GM12875 (cell line): ENCODE data around the gene IFITM5.
A peak's percentile ranks its signal among the peaks of the same experiment; 100 is the strongest.

Experiments used
- H3K4me3 ChIP-seq: one replicate; pipeline ENCODE4 v1.5.1; 2011; ENCODE audit warnings: low read depth, low read length, control low read depth
- TF ChIP-seq, protein P1 (sequence below): IDR thresholded peaks from 2 replicates; pipeline ENCODE4 v1.5.1; 2011; ENCODE audit warnings: low read depth, mild to moderate bottlenecking, control low read depth, inconsistent platforms, low read length, moderate library complexity, borderline replicate concordance; ENCODE audit not compliant: insufficient read depth

Gene IFITM5

GRCh38 chr11:259413-259812, 39.9 kb downstream of the IFITM5 start:
- TF ChIP-seq, protein P1, sequence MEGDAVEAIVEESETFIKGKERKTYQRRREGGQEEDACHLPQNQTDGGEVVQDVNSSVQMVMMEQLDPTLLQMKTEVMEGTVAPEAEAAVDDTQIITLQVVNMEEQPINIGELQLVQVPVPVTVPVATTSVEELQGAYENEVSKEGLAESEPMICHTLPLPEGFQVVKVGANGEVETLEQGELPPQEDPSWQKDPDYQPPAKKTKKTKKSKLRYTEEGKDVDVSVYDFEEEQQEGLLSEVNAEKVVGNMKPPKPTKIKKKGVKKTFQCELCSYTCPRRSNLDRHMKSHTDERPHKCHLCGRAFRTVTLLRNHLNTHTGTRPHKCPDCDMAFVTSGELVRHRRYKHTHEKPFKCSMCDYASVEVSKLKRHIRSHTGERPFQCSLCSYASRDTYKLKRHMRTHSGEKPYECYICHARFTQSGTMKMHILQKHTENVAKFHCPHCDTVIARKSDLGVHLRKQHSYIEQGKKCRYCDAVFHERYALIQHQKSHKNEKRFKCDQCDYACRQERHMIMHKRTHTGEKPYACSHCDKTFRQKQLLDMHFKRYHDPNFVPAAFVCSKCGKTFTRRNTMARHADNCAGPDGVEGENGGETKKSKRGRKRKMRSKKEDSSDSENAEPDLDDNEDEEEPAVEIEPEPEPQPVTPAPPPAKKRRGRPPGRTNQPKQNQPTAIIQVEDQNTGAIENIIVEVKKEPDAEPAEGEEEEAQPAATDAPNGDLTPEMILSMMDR = no peak
- no peak overlapping the region for H3K4me3 ChIP-seq

GRCh38 chr11:257766-258493, 41.4 kb downstream of the IFITM5 start:
- H3K4me3 ChIP-seq = no peak overlapping the region

GRCh38 chr11:256952-257737, 42.2 kb downstream of the IFITM5 start:
- TF ChIP-seq, protein P1 = no peak
- no peak overlapping the region for H3K4me3 ChIP-seq

More at GRCh38 chr11:257766-258493, 41.4 kb downstream of the IFITM5 start:
- TF ChIP-seq, protein P1 = 0 out of 2 replicates have a peak, but pooled peaks have one; percentile 19

DNA sequence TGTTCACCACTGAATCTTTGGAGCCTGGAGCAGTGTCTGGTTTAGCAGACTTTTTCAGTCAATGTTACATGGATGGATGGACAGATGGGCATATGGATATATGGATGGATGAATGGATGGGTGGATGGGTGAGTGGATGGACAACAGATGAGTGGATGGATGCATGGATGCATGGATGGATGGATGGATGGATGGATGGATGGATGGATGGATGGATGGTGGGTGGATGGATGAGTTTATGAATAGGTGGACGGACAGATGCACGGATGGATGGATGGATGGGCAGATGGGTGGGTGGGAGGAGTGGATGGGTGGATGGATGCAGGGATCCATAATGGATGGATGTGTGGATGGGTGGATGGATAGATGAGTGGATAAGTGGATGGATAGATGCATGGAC, 43.5 kb downstream of the IFITM5 start:
- TF ChIP-seq, protein P1 = no peak
- no peak overlapping the region for H3K4me3 ChIP-seq

DNA sequence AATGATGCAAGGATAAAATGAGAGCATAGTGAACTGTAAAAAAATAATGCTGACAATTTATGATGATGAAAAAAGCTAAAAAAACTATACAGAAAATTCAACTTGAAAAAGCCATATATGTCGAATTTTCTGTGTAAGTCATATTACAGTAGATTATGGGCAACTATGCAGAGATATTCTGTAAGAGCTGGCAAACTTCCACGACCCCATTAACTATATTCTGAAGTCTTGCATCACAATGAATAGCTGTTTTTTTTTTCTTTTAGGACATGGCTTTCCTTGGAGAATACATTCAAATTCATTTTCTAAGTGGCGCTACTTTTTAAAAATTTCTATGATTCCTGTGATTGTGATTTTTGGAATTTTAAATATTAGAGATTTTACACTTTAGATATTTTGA, 44.1 kb downstream of the IFITM5 start:
- TF ChIP-seq, protein P1 = no peak
- H3K4me3 ChIP-seq = no peak overlapping the region

DNA sequence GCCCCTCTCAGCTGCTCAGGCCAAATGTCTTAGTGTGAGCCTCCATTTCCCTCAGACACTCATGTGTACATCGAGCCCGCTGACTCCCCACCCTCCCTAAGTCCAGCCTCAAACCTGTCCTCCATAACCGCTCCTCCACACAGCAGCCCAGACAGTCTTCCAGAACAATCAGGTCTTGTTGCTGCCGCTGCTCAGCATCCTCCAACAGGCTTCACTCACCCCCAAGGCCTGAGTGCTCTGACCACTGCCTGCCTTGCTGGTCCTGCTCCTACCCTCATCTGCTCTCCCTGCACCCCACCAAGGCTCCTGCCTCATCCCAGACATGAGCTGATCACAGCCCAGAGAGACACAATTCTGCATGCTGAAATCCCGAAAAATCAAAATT, 45.4 kb downstream of the IFITM5 start:
- TF ChIP-seq, protein P1 = no peak
- no peak overlapping the region for H3K4me3 ChIP-seq

DNA sequence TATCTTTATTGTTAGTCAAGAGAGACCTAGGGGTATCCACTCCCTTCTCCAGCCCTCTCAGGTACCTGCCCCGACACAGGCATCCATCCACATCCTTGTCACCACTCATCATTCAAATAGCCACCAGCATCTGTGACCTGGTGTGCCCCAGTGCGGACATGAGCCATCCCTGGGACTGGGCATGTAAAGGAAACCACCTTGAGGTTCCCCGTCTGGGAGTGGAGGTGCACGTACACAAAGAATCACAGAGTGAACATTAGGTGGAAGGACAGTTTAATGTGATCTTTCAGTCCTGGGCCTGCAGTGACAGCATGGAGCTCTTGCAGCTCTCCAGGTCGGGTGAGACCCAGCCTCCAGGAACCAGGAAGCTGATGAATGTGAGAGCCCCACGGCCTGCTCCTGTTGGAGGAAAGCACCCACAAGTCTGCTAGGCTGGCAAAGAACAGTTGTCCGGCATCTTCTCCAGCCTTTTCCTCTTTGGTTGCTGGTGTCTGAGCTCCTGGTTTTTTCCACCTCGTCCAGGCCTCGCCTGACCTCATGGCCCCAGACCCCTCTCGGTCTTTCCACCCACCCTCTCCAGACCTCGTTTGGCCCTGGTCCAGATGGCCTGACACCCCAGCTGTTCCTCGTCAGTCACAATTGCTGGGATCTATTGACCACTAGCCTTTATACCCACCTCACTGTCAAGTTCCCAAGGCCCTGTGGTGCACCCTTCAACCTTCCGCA, 46.0 kb downstream of the IFITM5 start:
- H3K4me3 ChIP-seq = no peak overlapping the region
- TF ChIP-seq, protein P1 = no peak
